ENCODE data around the gene GUCY1A1.

Gene GUCY1A1

GRCh38 chr4:155741546-155741945 lies 74.9 kb downstream of the GUCY1A1 start:
- no peak for DNase-seq (ENCODE audit: low spot score)

GRCh38 chr4:155742310-155743015 lies 75.8 kb downstream of the GUCY1A1 start:
- DNase-seq (ENCODE audit: low spot score), result no peak

- no peak for DNase-seq (ENCODE audit: low spot score)
These were observed 79.3 kb downstream of the GUCY1A1 start for GRCh38 chr4:155745984-155746383.

- DNase-seq (ENCODE audit: low spot score), result no peak
These were observed 81.4 kb downstream of the GUCY1A1 start for GRCh38 chr4:155748039-155748438.

- DNase-seq (ENCODE audit: low spot score), result no peak
These were observed 82.4 kb downstream of the GUCY1A1 start for GRCh38 chr4:155749041-155749440.

- no peak for DNase-seq (ENCODE audit: low spot score)
These were observed 84.9 kb downstream of the GUCY1A1 start for GRCh38 chr4:155751569-155751968.

GRCh38 chr4:155757745-155758265 lies 91.2 kb downstream of the GUCY1A1 start:
- no peak for DNase-seq (ENCODE audit: low spot score)

- no peak for DNase-seq (ENCODE audit: low spot score)
These were observed 92.1 kb downstream of the GUCY1A1 start, which contains the start of gene GUCY1B1 for GRCh38 chr4:155758481-155759371. Gene GUCY1B1 (plus strand): TSS chr4:155759021. CDS start chr4:155759141, 120 bp downstream.

- no peak for DNase-seq (ENCODE audit: low spot score)
These were observed 93.0 kb downstream of the GUCY1A1 start for GRCh38 chr4:155759372-155760252.

GRCh38 chr4:155761047-155761446 lies 94.4 kb downstream of the GUCY1A1 start:
- DNase-seq (ENCODE audit: low spot score), result no peak

- no peak for DNase-seq (ENCODE audit: low spot score)
These were observed 95.3 kb downstream of the GUCY1A1 start for GRCh38 chr4:155761916-155762315.

GRCh38 chr4:155762334-155762733 lies 95.7 kb downstream of the GUCY1A1 start:
- no peak for DNase-seq (ENCODE audit: low spot score)

GRCh38 chr4:155763551-155763950 lies 96.9 kb downstream of the GUCY1A1 start:
- DNase-seq (ENCODE audit: low spot score), result no peak

GRCh38 chr4:155765149-155765548 lies 98.5 kb downstream of the GUCY1A1 start:
- DNase-seq (ENCODE audit: low spot score), result no peak

GRCh38 chr4:155766622-155767021 lies 100.0 kb downstream of the GUCY1A1 start:
- DNase-seq (ENCODE audit: low spot score), result no peak

GRCh38 chr4:155768370-155768769 lies 101.7 kb downstream of the GUCY1A1 start:
- DNase-seq (ENCODE audit: low spot score), result no peak

- no peak for DNase-seq (ENCODE audit: low spot score)
These were observed 102.4 kb downstream of the GUCY1A1 start for GRCh38 chr4:155769090-155769489.

GRCh38 chr4:155772459-155773195 lies 106.0 kb downstream of the GUCY1A1 start:
- DNase-seq (ENCODE audit: low spot score), result no peak

- no peak for DNase-seq (ENCODE audit: low spot score)
These were observed 106.7 kb downstream of the GUCY1A1 start for GRCh38 chr4:155773196-155773800.

- no peak for DNase-seq (ENCODE audit: low spot score)
These were observed 107.4 kb downstream of the GUCY1A1 start for GRCh38 chr4:155774033-155774432.
